HK-2 (cell line): ENCODE results near the gene CNGB1.
A peak's percentile ranks its signal among the peaks of the same experiment; 100 is the strongest.
"Not testable (repeated sequence)": the region's sequence is repeated elsewhere in the genome, so short reads cannot be mapped to it uniquely, and the experiment has no call there.

Experiments used
- DNase-seq: peaks from one replicate; pipeline ENCODE4 v3.0.0-alpha.2; 2018; ENCODE audit not compliant: unreplicated experiment

The CNGB1 gene

DNA sequence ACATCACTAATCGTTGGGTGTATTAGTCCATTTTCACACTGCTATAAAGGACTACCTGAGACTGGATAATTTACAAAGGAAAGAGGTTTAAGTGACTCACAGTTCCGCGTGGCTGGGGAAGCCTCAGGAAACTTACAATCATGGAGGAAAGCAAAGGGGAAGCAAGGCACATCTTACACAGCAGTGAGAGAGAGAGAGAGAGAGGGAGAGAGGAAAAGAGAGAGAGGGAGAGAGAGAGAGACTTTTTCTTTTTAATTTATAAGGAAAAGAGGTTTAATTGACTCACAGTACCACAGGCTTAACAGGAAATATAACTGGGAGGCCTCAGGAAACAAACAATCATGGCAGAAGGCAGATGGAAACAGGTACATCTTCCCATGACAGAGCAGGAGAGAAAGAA, 41.7 kb downstream of the CNGB1 start:
- DNase-seq: no peak

DNA sequence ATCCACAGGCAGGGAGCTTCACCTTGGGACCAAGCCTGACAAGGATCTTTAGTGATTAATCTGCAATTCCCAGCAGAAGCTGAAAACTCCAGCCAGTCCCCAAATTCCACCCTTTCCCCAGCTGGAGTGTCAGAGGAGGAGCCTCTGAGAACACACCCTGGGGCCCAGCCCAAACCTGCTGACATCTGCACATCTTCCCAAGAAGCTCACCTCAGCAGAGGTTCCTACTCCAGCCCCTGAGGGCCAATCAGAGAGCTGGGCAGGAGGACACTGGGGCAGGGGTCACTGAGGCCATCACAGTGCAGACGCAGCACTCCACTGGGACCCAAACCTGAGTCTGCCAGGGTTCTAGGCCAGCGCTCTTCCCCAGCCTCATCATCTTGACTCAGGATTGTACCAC, 44.9 kb downstream of the CNGB1 start:
- DNase-seq: no peak

DNA sequence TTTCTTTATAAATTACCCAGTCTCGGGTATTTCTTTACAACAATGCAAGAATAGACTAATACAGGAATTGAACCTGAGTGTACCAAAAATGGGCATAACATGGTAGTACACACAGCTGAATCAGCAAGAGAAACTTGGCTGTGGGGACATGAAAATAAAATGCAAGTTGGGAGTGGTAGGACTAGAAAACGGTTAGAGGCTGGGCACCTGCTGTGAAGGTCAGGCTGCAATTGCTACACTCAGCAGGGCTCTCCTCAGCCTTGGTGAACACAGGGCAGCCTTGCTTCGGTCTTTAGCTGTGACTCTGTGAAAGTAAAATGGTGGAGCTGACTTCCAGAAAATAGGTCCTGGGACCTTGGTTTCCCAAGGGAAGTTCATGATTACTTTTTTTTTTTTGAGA, 45.6 kb downstream of the CNGB1 start:
- DNase-seq: no peak

DNA sequence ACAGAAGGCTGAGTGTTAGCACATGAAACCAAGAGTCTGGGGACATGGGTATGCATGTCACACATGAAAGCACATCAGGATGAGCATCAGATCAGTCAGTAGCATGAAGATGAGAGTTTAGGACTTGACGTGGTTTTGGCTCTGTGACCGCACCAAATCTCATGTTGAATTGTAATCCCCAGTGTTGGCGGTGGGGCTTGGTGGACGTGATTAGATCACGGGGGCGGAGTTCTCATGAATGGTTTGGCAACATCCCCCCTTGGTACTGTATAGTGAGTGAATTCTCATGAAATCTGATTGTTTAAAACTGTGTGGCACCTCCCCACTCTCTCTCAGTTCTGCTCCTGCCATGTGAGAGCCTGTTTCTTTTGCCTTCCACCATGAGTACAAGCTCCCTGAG, 46.4 kb downstream of the CNGB1 start:
- no peak for DNase-seq

DNA sequence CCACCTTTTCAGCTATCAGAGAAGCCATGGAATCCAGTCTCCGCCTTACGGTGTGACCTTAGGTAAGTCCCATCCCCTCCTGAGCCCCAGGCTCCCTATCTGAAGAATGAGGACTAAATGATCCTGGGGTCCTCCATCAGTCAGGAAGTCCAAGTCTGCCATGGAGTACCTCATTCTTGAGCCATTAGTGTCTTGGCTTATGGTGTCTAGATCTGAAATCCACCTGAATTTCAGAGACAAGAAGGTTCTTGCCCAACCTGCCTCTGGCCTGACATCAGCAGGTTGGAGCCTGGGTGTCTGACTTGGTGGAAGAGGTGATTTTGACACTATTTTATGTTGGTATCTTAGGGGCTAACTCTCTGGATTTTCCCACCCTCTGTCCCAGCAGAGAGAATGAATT, 47.1 kb downstream of the CNGB1 start:
- no peak for DNase-seq

DNA sequence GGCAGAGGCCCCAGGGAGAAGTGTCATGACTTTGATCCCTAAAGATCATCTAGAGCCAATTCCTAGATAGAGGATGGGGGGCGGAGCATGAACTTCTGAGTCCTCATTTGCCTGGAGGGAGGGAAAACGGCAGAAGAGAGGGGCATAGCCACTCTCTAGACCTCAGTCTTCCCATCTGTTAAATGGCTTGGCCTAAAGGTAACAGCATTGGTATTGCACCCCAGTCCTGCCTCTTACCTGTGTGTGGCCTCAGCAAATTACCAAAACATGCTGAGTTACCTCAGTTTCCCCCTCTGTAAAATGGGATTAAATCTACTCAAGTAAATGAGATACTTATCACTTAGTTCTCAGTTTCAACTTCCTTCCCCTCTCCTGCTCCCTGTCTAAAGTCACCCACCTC, 47.5 kb downstream of the CNGB1 start:
- no peak for DNase-seq

DNA sequence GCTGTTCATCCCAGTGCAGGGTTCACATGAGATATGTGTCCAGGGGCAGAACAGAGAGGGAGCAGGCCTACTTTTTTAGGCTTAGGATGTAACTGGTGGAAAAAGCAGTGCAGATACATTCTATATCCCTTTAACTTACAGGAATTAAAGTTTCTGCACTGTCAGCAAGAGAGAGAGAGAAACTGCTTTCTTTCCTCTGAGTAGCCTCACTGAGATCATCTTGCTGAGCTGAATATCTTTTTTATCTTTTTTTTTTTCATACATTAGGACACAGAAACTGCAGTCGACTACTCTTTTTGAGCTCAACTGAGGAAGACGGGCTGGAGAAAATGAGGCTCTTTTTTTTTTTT, 50.1 kb downstream of the CNGB1 start:
- DNase-seq: no peak

DNA sequence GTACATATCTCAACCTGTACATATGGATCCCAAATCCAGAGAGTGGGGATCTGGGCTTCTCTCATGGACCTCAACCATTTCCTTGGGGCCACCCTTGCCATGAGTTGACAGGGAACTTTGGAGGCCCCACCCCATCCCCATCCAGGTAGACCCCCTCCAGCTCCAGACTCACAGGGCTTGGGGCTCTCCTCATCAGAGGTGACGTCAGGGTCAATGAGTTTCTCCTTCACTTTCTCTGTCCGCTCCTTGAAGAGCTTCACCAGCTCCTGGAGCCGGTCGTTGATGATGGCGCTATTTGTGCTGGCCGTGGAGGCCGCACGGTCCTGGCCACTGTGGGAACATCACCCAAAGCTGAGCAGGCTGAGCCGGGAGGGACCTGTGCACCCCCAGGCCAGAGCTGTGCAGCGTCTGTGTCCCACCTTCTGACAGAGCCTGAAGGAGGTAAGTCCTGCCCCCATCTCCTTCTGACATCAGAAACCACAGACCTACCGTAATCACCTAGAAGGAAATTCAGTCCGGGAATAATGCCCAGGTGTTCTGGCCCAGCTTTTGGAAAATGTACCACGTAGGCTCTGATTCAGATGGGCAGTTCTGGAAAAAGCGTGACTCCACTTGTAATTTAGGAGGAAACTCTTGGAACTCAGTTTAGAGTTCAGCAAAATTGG, 50.6 kb downstream of the CNGB1 start:
- DNase-seq: no peak

DNA sequence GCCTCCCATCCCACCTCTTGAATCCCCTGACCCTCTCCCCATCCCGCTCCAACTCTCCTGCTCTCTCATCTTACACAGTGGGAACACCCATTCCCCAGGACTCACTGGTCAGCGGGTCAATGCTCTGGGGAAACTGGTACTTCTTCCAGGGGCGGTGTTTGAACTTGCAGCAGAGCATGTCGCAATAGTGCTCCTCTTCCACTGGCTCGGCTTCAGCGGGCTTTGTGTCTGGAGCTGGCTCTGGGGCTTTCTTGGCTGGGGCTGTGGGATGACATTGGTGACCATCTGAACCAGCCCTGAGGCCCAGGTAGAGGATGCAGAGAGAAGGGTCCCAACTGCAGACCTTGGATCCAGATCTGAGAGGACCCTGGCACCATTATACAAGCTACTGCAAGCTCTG, 51.9 kb downstream of the CNGB1 start:
- no peak for DNase-seq

DNA sequence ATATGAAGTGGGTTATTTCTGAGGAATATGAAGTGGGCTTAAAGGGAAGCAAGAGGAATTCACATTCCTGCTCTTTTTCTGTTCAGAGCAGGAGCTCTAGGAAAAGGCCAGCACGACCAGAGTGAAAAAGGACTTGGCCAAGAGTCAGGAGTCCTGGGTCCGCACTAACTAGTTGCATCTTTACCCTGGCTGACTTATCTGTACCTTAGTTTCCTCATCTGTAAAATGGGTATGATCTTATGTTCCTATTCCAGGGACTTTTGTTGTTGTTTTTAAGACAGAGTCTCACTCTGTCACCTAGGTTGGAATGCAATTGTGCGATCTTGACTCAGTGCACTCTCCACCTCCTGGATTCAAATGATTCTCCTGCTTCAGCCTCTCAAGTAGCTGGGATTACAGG, 52.5 kb downstream of the CNGB1 start:
- DNase-seq: no peak

DNA sequence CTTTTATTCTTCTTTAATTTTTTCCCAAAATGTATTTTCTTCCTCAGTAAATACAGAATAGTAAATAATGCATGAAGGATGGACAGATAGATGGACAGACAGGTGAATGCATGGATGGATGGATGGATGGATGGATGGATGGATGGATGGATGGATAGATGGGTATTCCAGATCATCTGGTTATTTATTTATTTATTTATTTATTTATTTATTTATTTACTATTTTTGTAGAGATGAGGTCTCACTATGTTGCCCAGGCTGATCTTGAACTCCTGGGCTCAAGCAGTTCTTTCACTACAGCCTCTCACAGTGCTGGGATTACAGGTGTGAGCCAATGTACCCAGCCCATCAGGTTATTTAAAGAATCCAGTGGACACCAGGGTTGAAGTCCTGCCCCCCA, 53.0 kb downstream of the CNGB1 start:
- DNase-seq: not testable (repeated sequence)

DNA sequence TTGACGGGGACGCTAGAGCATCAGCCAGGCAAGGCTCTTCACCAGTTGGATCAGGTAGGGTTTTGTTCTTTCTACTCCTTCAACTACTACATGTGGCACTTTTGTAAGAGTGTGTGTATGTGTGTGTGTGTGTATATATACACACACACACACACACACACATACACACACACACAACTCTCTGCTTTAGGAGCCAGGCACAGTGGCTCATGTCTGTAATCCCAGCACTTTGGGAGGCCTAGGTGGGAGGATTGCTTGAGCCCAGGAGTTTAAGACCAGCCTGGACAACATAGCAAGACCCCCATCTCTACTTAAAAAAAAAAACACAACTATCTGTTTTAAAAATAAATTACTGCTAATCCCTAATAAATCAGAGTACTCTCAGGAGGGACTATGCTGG, 53.4 kb downstream of the CNGB1 start:
- not testable (repeated sequence) for DNase-seq

DNA sequence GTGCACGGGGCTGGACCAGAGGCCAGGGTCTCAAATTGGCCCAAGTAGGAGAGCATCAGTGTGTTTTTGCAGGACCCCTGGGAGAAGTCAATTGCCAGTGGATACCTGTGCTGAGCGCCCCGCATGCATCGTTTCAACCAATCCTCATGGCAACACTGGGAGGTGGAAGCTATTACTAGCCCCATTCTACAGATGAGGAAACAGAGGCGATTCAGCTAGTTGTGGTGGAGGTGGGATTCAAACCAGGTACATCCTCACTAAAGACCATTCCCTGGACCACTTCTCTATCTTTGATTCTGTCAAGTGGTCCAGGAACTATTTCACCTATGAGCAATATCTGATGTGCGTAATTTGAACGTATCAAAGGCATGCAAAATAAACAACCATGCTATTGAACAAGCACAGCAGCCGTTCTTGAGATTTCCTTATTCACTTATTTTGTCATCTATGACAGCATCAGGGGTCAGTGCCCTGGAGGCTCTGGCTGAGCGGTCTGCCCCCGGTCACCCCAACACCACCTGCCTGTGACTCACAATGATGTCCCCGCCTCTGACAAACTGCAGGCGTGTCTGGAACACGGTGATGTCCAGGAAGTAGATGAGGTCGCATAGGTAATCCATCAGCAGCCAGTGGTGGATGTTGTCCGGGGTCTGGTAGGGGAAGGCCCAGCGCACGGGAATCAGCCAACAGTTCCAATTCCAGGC, 54.0 kb downstream of the CNGB1 start:
- peak; percentile 65 for DNase-seq

DNA sequence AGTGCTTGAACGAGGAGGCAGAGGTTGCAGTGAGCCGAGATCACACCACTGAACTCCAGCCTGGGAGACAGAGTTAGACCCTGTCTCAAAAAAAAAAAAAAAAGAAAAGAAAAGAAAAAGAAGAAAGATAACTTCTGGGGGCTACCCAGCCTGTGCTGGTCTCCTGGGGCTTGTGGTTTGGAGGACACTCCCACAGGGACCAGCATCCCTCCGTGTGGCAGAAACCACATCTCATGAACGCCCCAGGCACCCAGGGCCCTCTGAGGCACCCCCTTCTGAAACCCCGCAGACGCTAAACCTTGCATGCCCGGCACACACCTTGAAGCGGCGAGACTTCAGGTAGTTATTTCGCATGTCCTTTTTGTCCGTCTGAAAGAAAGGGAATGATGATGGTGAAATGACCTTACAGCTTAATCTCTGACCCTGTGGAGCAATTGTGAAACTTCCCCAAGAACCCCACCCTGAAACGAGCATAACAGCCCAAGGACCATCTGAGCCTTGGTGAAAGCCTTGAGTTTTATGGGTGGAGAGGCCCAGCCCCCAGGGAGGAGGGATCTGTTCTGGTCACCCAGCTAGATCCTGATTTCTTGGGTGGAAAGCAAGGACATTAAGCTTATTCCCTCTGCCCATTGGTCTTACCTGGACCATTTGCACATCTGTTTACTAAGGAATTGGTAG, 55.0 kb downstream of the CNGB1 start:
- DNase-seq: no peak

DNA sequence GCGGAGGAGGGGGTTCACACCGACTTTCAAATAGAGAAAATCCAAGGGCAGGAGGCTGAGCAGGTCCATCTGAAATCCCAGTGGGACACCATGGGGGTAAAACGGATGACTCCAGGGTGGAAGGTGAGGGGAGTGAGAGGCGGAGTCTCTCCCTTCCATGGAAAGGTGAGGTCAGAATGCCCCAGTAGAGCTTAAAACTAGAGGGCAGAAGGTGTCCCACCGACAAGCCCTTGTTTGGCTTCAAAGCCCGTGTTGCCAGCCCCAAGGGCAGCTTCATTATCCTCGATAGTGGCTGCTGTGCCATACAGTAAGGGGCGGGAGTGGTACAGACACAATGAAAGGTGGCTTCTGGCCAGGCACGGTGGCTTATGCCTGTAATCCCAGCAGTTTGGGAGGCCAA, 55.7 kb downstream of the CNGB1 start:
- no peak for DNase-seq

DNA sequence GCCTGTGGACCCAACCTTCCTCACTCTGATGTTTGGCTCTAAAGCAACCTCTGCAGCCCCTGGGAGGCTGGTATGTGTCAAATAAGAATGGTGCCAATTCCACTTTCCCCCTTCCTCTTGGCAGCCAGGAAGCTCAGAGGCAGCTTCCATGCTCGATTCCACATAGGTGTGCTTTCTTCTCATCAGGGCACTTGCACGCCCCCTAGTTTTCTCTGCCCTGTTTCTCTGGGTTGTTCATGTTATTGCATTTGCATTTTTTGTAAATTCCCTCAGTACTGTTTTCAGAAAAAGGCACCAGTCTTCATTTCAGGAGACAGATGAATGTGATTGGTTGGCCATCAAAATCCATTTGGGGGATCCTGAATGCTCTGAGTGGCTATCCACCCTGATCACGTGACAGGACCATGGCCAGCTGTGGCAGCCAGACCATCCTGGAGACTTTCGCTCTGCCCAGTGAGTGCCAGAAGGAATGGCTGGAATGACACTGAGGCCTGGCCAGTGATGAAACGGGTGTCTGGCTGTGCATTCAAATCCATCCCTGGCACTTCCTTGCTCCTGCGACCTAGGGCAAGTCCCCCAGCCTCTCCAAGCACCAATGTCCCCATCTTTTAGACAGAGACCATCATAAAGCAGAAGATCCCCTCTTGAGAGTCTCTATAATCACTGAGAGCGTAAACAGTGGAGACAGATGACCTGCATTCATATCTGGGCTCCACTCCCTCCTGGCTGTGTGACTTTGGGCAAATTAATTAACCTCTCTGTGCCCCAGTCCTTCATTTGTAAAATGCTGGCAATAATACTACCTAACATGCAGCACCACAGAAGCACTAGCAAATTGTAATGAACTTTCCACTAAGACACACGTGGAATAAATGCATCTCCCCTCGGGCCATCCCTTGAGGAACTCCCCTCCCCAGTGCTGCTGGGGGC, 56.4 kb downstream of the CNGB1 start:
- DNase-seq: no peak

DNA sequence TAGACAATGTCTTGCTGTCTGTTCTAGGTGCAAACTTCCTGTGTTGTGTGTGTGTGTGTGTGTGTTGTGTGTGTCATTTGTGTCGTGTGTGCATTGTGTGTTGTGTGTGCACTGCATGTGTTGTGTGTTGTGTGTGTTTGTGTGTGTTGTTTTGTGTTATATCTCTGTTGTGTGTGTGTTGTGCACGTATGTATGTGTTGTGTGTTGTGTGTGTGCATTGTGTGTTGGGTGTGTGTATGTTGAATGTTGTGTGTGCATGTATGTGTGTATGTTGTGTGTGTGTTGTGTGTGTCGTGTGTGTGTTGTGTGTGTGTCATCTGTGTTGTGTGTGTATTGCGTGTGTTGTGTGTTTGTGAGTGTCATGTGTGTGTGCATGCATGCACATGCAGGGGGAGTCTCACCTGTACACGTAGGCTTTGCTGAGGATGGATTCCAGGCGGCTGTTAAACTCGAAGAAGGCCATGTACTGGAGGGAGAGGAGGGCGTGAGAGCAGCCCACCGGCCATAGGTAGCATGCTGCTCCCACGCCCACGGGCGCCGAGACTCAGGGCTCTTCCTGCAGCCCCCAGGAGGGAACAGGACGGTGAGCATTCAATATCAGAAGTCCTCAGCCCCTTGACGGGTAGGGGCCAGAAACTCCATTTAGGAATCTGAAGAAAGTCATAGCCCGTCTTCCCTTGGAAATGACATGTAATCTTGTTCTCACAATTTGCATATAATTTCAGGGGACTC, 58.2 kb downstream of the CNGB1 start:
- no peak for DNase-seq

DNA sequence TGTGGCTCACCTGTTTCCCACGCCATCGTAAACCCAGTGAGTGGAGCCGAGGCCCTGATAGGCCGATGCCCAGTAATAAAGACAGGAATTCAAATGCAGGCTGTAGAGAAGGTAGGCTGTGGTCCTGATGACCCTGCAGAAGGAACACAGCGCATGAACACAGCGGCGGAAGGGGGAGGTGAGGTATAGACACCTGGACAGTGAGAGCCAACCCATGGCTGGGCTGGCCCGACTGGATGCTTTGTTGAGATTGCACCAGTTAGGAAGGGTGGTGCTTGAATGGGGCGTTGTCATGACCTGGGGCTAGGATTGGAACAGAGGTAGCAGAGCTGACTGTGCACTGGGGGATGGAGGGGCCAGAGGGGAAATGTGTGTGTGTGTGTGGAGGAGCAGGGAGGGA, 59.2 kb downstream of the CNGB1 start:
- no peak for DNase-seq

DNA sequence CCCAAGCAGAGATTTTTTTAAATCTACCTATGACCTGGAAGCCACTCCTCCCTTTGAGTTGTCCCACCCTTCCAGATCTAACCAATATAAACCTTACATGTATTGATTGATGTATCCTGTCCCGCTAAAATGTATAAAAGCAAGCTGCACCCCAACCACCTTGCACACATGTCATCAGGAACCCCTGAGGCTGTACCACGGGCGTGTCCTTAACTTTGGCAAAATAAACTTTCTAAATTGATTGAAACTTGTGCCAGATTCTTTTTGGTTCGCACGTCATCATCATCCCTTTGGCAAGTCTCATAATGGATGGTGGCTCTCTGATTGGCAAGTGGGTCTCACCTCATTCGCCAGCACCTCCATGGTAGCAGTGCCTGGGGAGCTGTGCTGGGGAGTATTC, 60.2 kb downstream of the CNGB1 start:
- DNase-seq: no peak

DNA sequence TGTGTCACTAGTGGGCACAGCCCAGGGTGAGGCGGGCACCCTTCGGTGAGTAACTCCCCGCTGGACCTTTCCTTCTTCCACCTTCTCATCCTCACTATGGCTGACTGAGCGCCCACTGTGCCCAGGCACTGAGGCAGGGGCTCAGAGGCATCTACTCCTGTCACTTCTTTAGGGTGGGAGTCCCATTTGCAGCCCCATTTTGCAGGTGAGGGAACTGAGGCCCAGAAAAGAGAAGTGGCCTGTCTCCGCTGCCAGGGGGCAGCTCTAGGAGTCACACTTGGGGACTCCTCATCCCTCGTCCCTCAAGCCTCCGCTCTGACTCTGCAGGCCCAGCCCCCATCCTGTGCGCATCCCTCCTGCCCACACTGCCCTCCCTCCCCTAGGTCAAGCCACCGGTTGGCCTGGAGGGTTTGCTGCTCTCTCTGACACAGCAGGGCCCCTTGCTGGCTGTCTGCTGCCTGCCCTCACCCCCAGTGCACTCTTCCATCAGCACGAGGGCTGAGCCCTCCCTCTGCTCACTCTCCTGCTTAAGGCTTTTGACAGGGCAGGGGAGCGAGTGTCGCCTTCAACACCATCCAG, 62.4 kb downstream of the CNGB1 start:
- DNase-seq: no peak
